GM21717 (cell line): Measurements from ENCODE around the gene PSMC3.

Source experiments
- ATAC-seq: cut with Tn5 transposase; IDR thresholded peaks from one replicate; pipeline ENCODE4 v1.9.1; 2021; ENCODE audit warnings: mild to moderate bottlenecking, moderate library complexity; ENCODE audit not compliant: unreplicated experiment

PSMC3 gene

DNA sequence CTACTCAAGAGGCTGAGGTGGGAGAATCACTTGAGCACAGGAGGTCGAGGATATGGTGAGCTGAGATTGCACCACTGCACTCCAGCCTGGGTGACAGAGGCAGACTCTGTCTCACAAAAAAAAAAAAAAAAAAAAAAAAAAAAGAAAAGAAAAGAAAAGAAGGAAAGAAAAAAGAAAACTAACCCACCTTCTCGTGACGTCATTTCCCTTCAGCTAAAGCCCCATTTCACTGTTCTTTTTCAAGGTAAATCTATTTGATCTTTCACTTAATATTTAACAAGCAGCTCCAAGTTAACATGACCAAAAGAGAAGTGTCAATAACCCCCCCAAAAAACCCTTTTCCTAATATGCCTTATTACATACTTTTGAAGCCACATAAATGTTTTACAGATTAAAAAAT lies 17.6 kb upstream of the PSMC3 start:
- no peak for ATAC-seq

GRCh38 chr11:47443028-47443700 lies 16.9 kb upstream of the PSMC3 start:
- no peak for ATAC-seq

DNA sequence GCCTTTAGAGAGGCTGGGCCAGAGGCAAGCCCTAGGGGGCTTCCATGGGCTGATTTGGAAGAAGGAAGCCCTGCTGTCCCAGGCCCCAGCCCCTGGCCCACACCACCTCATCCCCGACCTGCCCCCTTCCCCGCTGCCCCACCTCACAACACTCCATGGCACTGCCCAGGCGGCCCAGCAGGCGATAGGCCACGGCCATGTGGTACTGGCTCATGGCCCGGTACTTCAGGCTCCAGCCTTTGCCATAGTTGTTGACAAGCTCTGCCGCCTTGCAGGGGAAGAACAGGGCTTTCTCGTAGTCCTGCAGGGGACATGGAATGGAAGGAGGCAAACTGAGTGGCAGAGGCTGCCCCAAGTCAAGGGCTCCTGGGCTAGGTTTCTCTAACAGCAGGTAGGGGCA lies 16.3 kb upstream of the PSMC3 start:
- ATAC-seq: no peak

GRCh38 chr11:47441421-47441820 lies 15.2 kb upstream of the PSMC3 start:
- ATAC-seq: no peak

- ATAC-seq: no peak
These were observed 13.8 kb upstream of the PSMC3 start for GRCh38 chr11:47440054-47440476.

DNA sequence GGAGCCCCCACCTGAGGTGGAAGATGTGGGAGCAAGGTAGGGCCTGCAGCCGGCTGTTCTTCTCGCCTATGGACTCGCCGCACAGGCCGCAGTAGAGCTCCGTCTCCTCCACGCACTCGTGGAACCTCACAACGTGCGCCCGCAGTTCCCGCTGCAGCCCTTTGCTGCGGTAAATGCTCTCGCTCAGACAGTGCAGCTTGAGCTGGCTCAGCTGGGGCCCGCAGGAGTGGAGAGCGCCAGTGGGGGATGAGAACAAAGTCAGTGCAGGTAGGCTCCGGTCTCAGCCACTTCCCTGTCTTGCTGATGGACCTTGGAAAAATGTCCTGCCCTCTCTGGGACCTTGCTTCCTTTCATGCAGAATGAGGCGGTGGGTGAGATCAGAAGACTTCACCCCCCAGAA lies 12.5 kb upstream of the PSMC3 start:
- ATAC-seq: no peak

- ATAC-seq: no peak
These were observed 11.6 kb upstream of the PSMC3 start for GRCh38 chr11:47437746-47438418.

- ATAC-seq: no peak
These were observed 11.0 kb upstream of the PSMC3 start for GRCh38 chr11:47437218-47437745.

DNA sequence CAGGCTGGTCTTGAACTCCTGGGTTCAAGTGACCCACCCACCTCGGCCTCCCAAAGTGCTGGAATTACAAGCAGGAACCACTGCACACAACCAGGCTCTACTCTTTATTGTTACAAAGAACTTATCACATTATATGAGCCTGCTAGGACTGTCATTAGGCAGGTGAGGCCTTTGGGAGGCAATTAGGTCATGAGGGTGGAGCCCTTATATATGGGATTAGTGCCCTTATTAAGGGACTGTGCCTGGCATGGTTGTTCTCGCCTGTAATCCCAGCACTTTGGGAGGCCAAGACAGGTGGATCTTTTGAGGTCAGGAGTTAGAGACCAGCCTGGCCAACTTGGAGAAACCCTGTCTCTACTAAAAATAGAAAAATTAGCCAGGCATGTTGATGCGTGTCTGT lies 10.5 kb upstream of the PSMC3 start:
- ATAC-seq: no peak

GRCh38 chr11:47435687-47436086 lies 9.4 kb upstream of the PSMC3 start:
- no peak for ATAC-seq

- no peak for ATAC-seq
These were observed 8.0 kb upstream of the PSMC3 start for GRCh38 chr11:47434011-47434786.

GRCh38 chr11:47433157-47433556 lies 6.9 kb upstream of the PSMC3 start:
- no peak for ATAC-seq

DNA sequence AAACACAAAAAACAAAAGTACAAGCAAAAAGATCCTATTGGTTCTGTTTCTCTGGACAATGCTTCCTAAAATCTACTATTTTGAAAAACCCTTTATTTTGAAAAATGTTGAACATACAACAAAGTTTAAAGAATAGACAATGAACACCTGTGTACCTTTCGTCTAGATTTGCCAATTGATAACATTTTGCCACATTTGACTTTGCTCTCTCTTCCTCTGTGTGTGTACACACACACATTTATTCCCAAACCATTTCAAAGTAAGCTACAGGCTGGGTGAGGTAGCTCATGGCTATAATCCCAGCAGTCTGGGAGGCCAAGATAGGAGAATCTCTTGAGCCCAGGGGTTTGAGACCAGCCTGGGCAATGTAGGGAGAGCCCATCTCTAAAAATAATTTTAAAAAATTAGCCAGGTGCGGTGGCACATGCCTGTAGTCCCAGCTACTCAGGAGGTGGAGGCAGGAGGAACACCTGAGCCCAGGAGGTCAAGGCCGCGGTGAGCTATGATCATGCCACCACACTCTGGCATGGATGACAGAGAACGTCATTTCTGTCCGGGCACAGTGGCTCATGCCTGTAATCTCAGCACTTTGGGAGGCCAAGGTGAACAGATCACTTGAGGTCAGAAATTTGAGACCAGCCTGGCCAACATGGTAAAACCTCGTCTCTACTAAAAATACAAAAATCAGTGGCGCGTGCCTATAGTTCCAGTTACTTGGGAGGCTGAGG lies 5.3 kb upstream of the PSMC3 start:
- ATAC-seq: no peak

DNA sequence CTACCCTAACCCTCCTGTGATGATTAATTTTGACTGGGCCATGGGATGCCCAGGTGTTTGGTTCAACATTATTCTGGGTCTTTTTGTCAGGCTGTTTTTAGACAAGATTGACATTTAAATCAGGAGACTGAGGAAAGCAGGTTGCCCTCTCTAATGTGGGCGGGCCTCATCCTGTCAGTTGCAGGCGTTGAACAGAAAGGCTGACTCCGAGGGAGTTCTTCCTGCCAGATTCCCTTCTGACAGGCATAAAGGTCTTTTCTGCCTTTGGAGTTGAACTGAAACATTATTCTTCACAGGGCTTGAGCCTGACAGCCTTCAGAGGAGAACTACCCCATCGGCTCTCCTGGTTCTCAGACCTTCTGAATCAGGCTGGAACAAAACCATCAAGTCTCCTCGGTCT lies 4.3 kb upstream of the PSMC3 start:
- no peak for ATAC-seq

DNA sequence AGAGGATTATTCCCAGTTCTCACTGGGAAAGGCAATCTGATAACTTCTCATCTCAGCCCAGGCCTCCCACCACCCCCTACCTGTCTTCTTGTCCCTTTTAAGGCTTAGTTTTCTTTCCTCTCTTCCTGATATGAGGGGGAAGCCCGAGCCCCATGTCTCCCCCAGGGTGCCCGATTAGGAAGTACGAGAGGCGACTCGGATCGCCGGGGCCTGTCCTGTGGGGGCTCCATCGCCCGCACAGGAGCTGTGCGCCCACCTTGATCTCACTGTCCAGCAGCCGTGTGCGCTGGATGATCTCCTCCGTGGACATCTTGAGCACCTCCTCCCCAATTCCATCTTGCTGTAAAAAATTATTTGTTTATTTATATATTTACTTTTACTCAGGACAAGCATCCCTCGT lies 628 bp downstream of the PSMC3 start:
- ATAC-seq: no peak

- ATAC-seq: no peak
These were observed 7.6 kb downstream of the PSMC3 start for GRCh38 chr11:47418454-47419259.

- ATAC-seq: no peak
These were observed 8.5 kb downstream of the PSMC3 start for GRCh38 chr11:47417712-47418111.

GRCh38 chr11:47415949-47416472 lies 10.2 kb downstream of the PSMC3 start:
- ATAC-seq: no peak

DNA sequence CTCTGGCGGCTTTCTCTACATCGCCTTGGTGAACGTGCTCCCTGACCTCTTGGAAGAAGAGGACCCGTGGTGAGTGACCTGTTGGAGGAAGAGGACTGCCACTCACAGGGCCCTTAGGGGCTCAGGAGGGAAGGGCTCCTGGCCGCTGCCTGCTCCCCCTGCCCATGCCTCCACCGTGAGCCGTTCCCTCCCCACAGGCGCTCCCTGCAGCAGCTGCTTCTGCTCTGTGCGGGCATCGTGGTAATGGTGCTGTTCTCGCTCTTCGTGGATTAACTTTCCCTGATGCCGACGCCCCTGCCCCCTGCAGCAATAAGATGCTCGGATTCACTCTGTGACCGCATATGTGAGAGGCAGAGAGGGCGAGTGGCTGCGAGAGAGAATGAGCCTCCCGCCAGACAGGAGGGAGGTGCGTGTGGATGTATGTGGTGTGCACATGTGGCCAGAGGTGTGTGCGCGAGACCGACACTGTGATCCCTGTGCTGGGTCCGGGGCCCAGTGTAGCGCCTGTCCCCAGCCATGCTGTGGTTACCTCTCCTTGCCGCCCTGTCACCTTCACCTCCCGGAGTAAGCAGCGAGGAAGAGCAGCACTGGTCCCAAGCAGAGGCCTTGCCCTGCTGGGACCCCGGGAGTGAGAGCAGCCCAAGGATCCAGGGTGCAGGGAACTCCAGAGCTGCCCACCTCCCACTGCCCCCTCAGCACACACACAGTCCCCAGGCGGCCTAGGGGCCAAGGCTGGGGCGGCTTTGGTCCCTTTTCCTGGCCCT lies 11.0 kb downstream of the PSMC3 start:
- ATAC-seq: no peak
